HG03521 (cell line): ENCODE measurements around the gene PLD5.
"Not testable (repeated sequence)": the region's sequence is repeated elsewhere in the genome, so short reads cannot be mapped to it uniquely, and the experiment has no call there.

Experiments
- ATAC-seq: cut with Tn5 transposase; IDR thresholded peaks from one replicate; pipeline ENCODE4 v1.9.1; 2021; ENCODE audit warnings: mild to moderate bottlenecking, moderate library complexity; ENCODE audit not compliant: unreplicated experiment

PLD5 gene

DNA sequence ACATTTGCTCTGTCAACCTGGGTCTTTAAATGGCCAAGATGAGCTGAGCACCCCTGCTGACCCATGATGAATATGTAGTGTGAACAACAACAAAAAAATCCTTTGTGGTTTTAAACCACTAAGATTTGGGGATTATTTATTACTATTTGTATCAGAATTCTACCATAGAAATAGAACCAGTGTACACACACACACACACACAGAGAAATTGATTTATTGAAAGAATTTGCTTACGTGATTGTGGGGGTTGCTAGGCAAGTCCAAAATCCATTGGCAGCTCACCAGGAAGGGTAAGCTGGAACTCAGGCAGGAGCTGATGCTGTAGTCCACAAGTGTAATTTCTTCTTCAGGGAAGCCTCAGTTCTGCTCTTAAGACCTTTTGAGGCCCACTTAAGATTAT is 443.1 kb downstream of the PLD5 start:
- no peak for ATAC-seq

DNA sequence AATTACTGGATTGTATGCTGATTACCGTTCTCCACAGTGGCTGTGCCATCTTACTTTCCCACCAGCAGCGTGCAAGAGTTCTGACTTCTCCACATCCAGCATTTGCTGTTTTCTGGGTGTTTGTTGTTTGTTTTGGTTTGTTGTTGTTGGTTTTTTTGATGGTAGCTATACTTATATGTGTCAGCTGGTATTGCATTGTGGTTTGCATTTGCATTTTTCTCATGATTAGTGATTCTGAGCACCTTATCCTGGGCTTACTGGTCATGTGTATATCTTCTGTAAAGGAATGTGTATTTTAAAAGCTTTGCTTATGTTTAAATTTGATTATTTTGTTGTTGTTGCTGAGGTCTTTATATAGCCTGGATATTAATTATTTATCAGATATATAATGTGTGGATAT is 458.7 kb downstream of the PLD5 start:
- no peak for ATAC-seq

- no peak for ATAC-seq
Observed at GRCh38 chr1:242062271-242062670, 462.2 kb downstream of the PLD5 start.

DNA sequence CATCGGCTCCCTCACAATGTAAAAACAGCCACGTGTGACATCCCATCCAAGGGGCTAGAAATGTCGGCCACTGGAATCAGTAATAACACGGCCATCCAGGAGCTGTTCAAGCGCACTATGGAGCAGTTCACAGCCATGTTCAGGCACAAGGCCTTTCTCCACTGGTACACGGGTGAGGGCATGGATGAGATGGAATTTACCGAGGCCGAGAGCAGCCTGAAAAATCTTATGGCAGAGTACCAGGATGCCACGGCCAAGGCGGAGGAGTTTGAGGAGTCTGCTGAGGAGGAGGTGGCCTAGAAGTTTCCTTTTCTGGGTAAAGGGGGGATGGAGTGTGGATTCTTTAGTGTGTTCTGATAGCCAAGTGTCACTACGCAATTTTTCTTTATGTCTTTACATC is 464.5 kb downstream of the PLD5 start:
- ATAC-seq = no peak

DNA sequence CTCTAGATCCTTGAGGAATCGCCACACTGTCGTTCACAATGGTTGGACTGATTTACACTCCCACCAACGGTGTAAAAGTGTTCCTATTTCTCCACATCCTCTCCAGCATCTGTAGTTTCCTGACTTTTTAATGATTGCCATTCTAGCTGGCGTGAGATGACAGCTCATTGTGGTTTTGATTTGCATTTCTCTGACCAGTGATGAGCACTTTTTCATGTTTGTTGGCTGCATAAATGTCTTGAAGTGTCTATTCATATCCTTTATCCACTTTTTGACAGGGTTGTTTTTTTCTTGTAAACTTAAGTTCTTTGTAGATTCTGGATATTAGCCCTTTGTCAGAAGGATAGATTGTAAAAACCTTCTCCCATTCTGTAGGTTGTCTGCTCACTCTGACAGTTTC is 465.9 kb downstream of the PLD5 start:
- peak; percentile 72 for ATAC-seq

GRCh38 chr1:242058181-242058580 is 466.3 kb downstream of the PLD5 start:
- ATAC-seq = not testable (repeated sequence)

GRCh38 chr1:242057745-242058115 is 466.8 kb downstream of the PLD5 start:
- no peak for ATAC-seq

DNA sequence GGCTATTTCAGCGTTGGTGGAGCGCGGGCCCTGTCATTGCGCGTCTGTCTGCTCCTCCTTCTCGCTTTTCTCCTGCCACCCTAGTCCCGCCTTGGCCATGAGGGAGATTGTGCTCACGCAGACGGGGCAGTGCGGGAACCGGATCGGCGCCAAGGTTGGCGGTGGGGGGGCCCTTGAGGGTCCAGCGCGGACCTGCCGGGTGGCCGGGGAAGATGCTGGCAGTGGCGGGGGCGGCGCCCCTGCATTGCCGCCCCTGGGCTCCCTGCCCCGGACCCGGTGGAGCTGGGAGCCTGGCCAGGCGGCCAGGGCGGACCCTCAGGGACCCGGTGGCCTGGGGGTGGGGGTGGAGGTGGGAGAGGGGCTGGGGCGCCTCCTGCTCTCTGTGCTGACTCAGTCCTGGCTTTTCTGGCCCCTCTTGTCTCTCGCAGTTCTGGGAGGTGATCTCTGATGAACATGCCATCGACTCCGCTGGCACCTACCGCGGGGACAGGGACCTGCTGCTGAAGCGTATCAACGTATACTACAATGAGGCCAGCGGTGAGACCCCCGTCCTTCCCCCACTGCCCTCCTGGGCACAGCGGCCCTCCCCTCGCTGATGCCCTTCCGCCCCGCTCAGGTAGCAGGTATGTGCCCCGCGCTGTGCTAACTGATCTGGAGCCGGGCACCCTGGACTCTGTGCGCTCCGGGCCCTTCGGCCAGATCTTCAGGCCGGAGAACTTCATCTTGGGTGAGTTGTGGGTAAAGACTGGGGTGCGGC is 467.3 kb downstream of the PLD5 start:
- ATAC-seq = no peak

- ATAC-seq = no peak
Observed at GRCh38 chr1:242055749-242056320, 468.7 kb downstream of the PLD5 start.

DNA sequence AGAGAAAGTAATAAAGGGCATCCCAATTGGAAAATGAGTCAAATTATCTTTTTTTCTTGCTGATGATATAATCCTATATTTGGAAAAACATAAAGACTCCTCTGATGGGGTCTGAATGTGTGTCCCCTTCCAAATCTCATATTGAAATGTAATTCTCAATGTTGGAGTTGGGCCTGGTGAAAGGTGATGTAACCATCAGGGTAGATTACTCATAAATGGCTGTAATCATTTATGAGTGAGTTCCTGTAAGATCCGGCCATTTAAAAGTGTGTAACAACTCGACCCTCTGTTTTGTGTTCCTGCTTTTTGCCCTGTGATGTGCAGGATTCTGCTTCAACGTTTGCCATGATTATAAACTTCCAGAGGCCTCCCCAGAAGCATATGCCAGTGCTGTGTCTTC is 481.3 kb downstream of the PLD5 start:
- no peak for ATAC-seq

DNA sequence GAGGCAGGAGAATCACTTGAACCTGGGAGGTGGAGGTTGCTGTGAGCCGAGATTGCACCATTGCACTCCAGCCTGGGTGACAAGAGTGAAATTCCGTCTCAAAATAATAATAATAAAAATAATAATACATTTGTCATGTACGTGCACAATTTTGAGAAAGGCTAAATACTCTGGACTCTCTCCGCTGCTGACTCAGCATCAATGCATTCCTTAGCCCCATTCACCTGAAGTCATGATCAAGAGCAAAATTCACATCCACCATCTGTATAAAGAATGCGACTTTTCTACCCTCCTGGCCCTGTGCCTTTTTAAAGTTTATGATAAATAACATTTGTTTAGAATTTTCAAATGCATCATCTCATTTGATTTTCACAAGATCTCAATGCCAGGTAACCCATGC is 490.1 kb downstream of the PLD5 start:
- no peak for ATAC-seq

GRCh38 chr1:242033447-242033846 is 491.1 kb downstream of the PLD5 start:
- ATAC-seq = no peak
